ENCODE data around the gene CRELD2. TPM values are rescaled to one million over a fixed set of nuclear protein-coding genes. Genes with fewer than 3 reads are reported as not detected.

CRELD2 gene
- polyA plus RNA-seq, 1 donor from 2014 or later: 83.2 TPM

DNA sequence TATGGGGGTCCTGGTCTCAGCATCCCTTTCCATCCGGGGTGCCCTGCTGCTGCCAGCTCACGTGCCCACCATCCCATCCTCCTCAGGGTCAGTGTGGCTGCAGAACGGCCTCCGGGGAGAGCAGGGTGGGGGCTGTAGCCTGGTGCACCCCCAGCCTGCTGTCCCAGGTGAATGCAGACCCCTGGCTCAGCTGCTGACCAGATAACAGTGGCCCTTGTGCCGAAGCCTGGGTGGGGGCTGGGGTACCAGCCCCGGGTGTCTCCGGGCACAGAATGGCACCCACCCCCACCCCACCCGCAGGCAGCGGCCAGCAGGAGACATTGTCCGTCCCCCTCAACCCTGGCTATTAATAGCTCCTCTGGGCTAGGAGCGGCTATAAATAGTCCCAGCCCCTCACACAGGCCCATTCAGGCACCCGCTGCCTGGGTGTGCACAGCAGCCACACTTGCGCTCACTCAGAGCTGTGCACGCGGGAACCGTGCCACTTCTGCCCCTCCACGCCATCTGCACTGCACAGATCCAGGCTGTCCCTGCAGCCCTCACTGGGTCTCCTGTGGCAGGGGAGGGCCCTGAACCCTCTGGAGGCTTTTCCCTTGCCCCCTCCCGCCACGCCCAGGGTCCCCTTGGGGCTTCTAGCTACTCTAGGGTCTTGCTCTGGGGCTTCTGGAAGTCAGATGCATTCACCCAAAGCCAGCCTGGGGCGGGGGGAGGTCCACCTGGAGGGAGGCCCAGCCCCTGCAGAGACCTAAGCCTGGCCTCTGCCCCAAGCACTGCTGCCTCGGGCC lies 18.7 kb downstream of the CRELD2 start:
- Histone ChIP-seq H3K9me3 (ENCODE audit: low read length) (no peaks in the 10 kb centered on the region), H2AFZ (ENCODE audit: low read depth, low read length) (no peak overlapping the region), H3K79me2 (replicated peaks; ENCODE audit: insufficient read depth, low read length) (no peaks in the 10 kb centered on the region), H4K20me1 (ENCODE audit: insufficient read depth) (no peaks in the 10 kb centered on the region), H3K9ac (ENCODE audit: low read length) (peak overlapping the region; percentile 42), H3K27me3 (ENCODE audit: insufficient read depth, low read depth, low read length) (no peaks in the 10 kb centered on the region), H3F3A (ENCODE audit: insufficient read depth, low read length, poor library complexity, severe bottlenecking) (no peaks in the 10 kb centered on the region), H3K27ac (ENCODE audit: low read length) (no peak overlapping the region), H3K4me2 (ENCODE audit: low read length) (no peak overlapping the region), H3K9me2 (ENCODE audit: insufficient read depth, low read length) (no peaks in the 10 kb centered on the region), H3K36me3 (ENCODE audit: insufficient read depth, low read length) (no peaks in the 10 kb centered on the region), H3K4me3 (ENCODE audit: low read length) (no peak overlapping the region)
- no peak for TF ChIP-seq MXI1 (conservative IDR thresholded peaks at IDR 0.05; ENCODE audit: poor library complexity, severe bottlenecking)
- TF ChIP-seq, protein P1, sequence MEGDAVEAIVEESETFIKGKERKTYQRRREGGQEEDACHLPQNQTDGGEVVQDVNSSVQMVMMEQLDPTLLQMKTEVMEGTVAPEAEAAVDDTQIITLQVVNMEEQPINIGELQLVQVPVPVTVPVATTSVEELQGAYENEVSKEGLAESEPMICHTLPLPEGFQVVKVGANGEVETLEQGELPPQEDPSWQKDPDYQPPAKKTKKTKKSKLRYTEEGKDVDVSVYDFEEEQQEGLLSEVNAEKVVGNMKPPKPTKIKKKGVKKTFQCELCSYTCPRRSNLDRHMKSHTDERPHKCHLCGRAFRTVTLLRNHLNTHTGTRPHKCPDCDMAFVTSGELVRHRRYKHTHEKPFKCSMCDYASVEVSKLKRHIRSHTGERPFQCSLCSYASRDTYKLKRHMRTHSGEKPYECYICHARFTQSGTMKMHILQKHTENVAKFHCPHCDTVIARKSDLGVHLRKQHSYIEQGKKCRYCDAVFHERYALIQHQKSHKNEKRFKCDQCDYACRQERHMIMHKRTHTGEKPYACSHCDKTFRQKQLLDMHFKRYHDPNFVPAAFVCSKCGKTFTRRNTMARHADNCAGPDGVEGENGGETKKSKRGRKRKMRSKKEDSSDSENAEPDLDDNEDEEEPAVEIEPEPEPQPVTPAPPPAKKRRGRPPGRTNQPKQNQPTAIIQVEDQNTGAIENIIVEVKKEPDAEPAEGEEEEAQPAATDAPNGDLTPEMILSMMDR (IDR thresholded peaks at IDR 0.05; ENCODE audit: poor library complexity, severe bottlenecking): no peak
- TF ChIP-seq RAD21 (conservative IDR thresholded peaks at IDR 0.05): no peak
- TF ChIP-seq POLR2AphosphoS5 (IDR thresholded peaks at IDR 0.05): no peak
- TF ChIP-seq SMC3 (conservative IDR thresholded peaks at IDR 0.05; ENCODE audit: poor library complexity): no peak
- TF ChIP-seq EZH2 (IDR thresholded peaks at IDR 0.05; ENCODE audit: borderline replicate concordance, insufficient read depth, low read length, poor library complexity, severe bottlenecking): no peak
- TF ChIP-seq EP300 (conservative IDR thresholded peaks at IDR 0.05; ENCODE audit: poor library complexity, severe bottlenecking): no peak
- no peak for TF ChIP-seq TAF1 (IDR thresholded peaks at IDR 0.05; ENCODE audit: low read depth)
- TF ChIP-seq, protein P2, sequence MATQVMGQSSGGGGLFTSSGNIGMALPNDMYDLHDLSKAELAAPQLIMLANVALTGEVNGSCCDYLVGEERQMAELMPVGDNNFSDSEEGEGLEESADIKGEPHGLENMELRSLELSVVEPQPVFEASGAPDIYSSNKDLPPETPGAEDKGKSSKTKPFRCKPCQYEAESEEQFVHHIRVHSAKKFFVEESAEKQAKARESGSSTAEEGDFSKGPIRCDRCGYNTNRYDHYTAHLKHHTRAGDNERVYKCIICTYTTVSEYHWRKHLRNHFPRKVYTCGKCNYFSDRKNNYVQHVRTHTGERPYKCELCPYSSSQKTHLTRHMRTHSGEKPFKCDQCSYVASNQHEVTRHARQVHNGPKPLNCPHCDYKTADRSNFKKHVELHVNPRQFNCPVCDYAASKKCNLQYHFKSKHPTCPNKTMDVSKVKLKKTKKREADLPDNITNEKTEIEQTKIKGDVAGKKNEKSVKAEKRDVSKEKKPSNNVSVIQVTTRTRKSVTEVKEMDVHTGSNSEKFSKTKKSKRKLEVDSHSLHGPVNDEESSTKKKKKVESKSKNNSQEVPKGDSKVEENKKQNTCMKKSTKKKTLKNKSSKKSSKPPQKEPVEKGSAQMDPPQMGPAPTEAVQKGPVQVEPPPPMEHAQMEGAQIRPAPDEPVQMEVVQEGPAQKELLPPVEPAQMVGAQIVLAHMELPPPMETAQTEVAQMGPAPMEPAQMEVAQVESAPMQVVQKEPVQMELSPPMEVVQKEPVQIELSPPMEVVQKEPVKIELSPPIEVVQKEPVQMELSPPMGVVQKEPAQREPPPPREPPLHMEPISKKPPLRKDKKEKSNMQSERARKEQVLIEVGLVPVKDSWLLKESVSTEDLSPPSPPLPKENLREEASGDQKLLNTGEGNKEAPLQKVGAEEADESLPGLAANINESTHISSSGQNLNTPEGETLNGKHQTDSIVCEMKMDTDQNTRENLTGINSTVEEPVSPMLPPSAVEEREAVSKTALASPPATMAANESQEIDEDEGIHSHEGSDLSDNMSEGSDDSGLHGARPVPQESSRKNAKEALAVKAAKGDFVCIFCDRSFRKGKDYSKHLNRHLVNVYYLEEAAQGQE (IDR thresholded peaks at IDR 0.05; ENCODE audit: borderline replicate concordance): no peak

DNA sequence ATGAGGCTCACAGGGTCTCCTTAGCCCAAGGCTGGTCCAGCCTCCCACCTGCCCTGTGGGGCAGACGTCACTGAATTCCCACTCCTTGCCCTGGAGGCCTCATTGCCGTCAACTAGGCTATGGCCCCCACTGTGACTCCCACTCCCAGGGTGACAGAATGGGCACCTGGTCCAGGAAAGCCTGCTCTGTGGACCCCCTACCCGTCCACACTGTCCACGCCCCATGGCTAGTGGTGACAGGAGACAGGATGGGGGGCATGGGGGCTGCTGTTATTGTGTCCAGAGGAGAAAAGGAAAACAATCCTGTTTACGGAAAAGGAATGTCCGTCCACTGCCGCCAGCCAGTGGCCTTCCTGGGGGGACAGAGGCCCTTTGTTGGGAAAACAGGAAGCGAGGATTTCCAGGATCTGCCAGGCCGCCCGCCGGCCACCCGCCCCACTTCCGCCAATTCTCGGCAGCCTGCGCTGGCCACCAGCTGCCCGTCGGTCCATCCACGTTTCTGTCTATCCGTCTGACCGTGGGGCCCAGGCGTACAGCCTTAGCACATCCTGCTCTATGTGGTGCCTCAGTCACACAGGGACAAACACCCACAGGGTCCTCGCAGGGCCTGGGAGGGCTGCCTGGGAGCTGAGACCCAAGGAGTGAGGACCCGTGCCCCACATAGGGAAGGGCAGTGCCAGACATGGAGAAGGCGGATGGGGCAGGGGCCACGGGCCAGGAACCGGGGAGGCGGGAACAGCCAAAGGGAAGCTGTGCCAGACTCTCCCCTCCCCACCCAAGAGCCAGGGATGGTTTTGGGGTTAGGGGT lies 19.5 kb downstream of the CRELD2 start:
- Histone ChIP-seq H2AFZ (ENCODE audit: low read depth, low read length) (no peak overlapping the region), H3K9me3 (ENCODE audit: low read length) (no peaks in the 10 kb centered on the region), H3K9ac (ENCODE audit: low read length) (no peak overlapping the region), H3K36me3 (ENCODE audit: insufficient read depth, low read length) (no peaks in the 10 kb centered on the region), H3K27me3 (ENCODE audit: insufficient read depth, low read depth, low read length) (no peaks in the 10 kb centered on the region), H3F3A (ENCODE audit: insufficient read depth, low read length, poor library complexity, severe bottlenecking) (no peaks in the 10 kb centered on the region), H3K79me2 (replicated peaks; ENCODE audit: insufficient read depth, low read length) (no peaks in the 10 kb centered on the region), H3K4me2 (ENCODE audit: low read length) (no peak overlapping the region), H3K4me3 (ENCODE audit: low read length) (no peak overlapping the region), H4K20me1 (ENCODE audit: insufficient read depth) (no peaks in the 10 kb centered on the region), H3K27ac (ENCODE audit: low read length) (no peak overlapping the region), H3K9me2 (ENCODE audit: insufficient read depth, low read length) (no peaks in the 10 kb centered on the region)
- TF ChIP-seq EP300 (conservative IDR thresholded peaks at IDR 0.05; ENCODE audit: poor library complexity, severe bottlenecking): no peak
- TF ChIP-seq SMC3 (conservative IDR thresholded peaks at IDR 0.05; ENCODE audit: poor library complexity): no peak
- no peak for TF ChIP-seq EZH2 (IDR thresholded peaks at IDR 0.05; ENCODE audit: borderline replicate concordance, insufficient read depth, low read length, poor library complexity, severe bottlenecking)
- TF ChIP-seq, protein P2 (IDR thresholded peaks at IDR 0.05; ENCODE audit: borderline replicate concordance): no peak
- TF ChIP-seq, protein P1 (IDR thresholded peaks at IDR 0.05; ENCODE audit: poor library complexity, severe bottlenecking): no peak
- TF ChIP-seq RAD21 (conservative IDR thresholded peaks at IDR 0.05): no peak
- TF ChIP-seq TAF1 (IDR thresholded peaks at IDR 0.05; ENCODE audit: low read depth): no peak
- TF ChIP-seq MXI1 (conservative IDR thresholded peaks at IDR 0.05; ENCODE audit: poor library complexity, severe bottlenecking): no peak
- TF ChIP-seq POLR2AphosphoS5 (IDR thresholded peaks at IDR 0.05): no peak

All from neural cell (in vitro differentiated cells).